HG02852 (cell line): Measurements from ENCODE around the gene RAPGEF2.

Experiments used
- ATAC-seq: cut with Tn5 transposase; IDR thresholded peaks from one replicate; pipeline ENCODE4 v1.9.1; 2021; ENCODE audit warnings: mild to moderate bottlenecking, moderate library complexity; ENCODE audit not compliant: unreplicated experiment

The RAPGEF2 gene

DNA sequence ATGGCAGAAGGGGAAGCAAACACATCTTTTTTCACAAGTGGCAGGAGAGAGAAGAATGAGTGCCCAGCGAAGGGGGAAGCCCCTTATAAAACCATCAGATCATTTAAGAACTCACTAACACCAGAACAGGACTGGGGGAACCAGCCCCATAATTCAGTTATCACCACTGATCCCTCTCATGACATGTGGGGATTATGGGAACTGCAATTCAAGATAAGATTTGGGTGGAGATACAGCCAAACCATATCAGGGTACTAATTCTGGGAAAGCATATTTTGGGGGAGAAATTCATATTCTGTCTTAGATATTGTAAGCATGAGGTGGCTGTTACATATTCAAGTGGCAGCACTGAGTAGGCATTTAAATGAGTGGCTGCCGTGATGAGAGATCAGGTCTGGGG, 87.8 kb downstream of the RAPGEF2 start:
- ATAC-seq: no peak

DNA sequence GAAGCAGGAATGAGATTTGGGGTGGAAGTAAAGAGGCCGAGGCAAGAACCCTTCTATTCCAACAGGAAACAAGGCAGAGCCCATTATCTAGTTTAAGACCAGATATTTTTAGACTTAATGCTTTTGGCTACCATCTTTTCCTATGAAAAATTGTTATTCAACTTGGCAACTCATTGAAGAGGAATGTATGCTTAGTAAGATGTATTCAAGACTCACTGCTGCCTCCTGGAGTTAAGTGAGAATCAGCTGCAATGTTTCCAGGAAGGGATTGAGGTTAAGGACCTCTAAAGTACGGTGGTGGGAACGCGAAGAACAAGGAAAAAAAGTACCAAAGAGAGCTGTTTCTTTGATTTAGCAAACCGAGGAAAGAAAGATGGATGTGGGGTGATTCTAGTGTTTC, 89.1 kb downstream of the RAPGEF2 start:
- no peak for ATAC-seq

DNA sequence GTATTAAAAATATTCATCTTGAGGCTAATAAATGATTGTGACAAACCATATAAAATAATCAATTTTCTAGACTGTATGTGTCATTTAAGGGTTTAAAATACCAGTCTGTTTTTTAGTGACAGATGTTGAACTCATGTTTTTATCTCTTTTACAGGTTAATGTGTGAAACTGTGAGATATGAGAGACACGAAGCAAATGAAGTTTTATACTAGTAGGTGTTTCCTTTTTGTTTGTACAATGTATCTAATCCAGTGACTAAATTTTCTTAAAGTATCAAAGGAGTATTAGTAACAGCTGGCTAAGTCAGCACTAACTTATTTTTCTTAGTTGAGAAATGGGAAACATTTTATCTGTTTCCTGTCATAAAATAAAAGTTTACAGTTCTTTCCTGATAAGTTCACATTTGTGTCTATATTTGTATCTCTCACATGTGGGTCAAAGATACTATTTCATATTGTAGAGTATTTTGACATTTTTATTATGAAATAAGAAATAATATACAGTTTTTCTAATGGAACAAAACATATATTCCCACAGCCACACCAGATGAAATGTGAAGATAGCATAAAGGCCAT, 90.3 kb downstream of the RAPGEF2 start:
- ATAC-seq: no peak

DNA sequence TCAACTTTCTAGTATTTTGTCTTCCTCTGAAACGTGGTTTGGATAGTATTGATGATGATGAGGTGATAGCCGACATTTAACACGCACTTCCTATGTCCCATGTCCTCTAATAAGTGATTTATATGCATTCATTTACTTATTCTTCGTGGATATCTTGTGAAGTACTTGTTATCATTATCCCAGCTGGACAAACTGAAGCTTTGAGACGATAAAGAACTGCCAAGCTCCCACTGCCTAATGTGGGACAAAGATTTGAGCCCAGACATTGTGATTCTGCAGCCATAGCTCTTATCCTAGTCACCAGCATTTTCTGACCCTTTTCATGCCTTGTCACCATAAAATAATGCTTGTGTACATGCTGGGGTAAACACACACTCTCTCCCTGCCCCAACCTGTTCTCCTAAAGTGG, 92.5 kb downstream of the RAPGEF2 start:
- no peak for ATAC-seq

DNA sequence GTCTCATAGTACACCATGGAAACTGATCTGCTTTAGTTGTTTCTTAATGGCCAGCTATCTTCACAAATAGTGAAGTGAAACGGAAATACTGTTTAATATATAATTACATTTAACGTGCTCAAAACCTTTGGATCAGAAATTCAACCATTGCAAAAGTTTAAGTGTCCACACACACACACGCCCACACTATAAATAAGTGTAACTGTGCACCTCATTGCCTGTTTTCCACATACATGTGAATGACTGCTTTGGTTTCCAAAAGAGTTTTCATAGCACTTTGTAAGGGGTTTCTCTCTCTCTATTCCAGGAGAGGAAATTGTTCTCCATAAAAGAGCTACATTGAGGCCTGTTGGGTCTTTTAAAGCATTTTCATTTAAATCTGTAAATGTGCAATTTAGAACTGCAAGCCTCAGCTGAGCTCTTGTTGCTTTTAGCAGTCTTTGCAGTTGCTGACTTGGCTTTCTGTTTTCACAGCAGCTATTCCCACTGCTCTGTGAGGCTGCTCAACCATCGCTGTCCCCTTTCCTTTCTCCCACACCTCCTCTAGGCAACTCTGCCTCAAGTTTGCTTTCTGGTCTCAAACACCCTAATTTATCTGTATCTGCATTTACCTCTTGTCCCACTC, 94.5 kb downstream of the RAPGEF2 start:
- ATAC-seq: no peak

DNA sequence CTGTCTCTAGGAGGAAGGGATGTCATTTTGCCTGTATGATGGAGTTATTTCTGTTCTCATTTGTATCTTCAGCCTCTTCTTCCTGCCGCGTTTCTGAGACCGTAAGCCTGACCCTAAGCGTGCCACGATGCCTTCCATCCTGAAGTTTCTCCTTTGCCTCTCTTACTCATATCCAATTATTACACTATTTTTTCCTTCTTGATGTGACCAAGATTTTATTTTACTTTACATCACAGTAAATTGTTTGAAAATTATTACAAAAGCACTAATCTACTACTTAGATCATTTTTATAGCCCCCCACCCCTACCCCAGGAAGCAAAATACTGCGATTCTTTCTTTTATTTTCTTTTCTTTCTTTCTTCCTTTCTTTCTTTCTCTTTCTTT, 95.0 kb downstream of the RAPGEF2 start:
- ATAC-seq: no peak

DNA sequence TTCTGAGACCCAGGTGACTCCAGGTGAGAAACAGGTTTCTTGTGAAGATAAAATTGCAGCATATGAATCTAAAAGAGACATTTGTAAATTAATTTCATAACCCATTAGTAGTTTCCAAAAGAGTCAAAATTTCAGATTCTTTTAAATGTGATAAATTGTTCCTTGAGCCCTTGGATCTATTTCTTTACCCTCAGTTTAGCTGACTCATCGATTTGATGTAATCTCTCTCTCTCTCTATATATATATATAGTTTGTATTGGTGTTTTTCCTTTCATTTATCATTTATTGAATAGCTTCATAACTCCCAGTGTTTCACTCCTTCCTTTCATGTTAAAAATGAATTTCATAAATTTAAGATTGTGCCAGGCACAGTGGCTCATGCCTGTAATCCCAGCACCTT, 96.9 kb downstream of the RAPGEF2 start:
- no peak for ATAC-seq

DNA sequence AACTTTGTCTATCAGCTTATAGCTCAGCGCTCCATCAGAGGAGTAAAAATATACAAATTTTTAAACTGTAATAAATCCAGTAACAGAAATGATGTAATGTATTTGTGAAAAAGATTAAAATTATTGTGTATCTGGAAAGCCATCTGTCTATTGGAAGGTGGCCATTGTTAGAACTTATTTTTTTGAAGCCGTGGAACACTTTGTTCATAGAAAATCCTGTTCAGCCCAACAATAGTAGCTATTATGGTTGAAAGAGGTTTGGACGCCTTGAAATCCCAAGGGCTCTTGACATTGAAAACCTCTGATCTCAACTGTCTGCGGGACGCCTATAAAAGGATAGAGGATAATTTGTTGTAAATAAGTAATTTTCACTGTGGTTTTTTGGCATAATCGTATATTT, 98.3 kb downstream of the RAPGEF2 start:
- ATAC-seq: no peak

DNA sequence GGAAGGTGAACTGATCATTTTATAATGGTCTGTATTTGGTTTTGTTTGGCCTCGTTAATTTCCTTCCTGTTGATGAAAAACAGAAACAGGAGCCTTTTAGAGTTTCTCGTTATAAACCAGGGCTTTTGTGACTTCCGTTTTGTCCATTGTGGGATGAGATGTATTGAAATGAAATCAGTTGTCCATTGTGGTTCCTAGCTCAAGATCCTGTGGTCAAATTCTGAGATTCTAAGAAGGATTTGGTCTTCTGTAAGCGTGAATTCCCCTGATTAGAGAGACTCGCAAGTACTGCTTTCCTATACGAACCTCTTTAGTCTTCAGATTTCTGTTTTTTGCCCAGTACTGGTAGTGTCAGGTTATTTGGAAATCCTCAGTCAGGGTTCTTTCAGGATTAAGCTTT, 101.7 kb downstream of the RAPGEF2 start:
- ATAC-seq: no peak

DNA sequence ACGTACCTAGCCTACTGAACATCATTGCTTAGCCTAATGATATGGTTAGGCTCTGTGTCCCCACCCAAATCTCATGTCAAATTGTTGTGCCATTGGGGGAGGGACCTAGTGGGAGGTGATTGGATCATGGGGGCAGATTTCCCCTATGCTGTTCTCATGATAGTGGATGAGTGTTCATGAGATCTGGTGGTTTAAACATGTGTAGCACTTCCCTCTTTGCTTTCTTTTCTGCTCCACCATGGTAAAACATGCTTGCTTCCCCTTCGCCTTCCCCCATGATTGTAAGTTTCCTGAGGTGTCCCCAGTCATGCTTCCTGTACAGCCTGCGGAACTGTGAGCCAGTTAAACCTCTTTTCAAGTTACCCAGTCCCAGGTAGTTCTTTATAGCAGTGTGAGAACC, 102.6 kb downstream of the RAPGEF2 start:
- ATAC-seq: no peak

DNA sequence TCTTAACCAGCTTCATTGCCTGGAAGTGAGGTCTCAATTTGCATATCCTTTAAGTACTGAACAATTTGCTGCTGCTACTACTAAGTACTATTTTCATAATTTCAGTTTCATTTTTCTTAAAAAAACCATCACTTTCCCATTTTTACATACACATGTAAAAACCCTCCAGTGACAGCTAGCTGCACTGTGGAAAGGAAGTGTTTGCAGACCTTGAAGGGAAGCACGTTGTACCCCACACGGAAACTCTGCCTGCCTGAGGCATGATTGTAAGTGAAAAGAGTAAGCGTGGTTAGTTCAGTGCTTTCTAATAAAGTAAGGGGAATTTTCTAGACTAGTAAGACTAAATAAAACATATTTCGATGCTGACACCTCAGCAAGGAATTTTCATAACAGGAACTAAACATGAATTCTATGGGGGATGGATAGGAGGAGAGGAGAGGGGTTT, 103.6 kb downstream of the RAPGEF2 start:
- ATAC-seq: peak; percentile 94

DNA sequence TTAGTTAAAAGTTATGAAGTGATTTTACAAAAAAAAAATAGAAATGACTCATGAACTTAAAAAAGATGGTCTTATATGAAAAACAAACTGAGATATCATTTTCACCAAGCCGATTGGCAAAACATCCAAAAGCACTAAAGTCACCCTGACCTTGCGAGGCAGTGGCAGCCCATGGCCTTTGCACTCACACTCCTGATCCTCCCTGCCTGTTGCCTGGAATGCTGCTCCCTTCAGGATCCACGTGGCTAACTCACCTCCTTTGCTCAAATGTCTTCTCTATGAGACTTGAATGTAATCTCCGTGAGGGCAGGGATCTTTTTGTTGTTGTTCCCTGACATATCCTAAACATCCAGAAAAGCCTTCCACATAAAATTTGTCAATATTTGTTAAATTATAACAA, 106.4 kb downstream of the RAPGEF2 start:
- no peak for ATAC-seq

DNA sequence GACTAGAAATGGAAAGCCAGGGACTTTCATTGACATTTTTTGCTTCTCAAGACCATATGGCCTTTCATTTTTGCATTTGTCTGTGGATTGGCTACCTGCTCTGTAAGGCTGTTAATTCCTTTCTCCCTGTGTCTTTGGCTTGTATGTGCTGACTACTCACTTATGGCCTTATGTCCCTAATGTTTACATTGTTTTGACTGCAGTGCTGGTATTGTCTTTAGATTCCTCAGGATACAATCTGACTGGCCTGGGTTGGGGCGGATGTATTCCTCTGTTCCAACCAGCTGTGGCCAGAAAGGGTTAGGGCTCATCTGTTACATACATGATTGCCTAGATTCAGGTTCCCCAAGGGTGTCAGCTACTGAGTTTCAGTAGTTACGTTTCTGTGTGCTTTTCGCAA, 108.1 kb downstream of the RAPGEF2 start:
- ATAC-seq: no peak

DNA sequence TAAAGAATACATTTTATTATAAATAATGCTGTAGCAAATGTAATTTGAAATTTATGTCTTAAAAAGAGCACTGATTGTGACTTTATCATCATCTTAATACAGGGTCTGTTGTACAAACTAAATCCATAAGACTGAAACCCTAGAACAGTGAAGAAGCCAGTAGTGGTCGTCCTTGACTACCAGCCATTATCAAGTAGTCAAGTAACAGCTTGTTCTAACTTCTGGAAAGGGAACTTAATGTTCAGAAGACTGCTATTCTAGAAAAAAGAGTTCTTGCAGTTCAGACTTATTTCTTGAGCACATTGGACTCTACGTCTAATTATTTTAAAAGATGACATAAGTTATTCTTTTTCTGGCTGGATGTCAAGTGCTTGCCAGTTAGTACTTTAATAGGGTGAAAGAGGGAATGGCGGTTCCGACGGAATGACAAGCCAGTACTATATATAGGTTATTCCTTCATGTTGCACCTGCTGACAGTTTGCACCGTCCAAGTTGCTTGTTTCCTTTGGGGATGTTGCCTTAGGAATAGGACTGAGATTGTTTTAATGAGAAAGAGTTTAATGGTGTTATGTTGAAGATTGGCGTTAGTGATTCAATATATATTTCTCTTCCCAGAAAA, 109.9 kb downstream of the RAPGEF2 start:
- ATAC-seq: no peak

DNA sequence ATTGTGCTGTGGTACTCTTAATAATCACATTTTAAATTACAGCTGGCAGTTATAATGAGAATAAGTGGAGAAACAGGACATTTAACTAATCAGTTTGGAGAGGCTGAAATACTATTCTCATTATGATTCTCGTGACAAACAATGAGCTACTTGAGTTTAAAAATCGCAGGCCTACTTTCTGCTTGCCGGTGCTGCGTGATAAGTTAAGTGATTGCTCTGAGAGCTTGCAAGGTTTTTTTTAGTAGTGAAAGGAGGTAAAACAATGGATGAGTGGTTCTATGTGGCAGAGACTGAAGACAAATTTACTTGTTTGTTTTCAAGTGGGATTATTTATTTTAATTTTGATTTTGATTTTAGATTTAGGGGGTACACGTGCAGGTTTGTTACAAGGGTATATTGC, 114.0 kb downstream of the RAPGEF2 start:
- ATAC-seq: no peak

DNA sequence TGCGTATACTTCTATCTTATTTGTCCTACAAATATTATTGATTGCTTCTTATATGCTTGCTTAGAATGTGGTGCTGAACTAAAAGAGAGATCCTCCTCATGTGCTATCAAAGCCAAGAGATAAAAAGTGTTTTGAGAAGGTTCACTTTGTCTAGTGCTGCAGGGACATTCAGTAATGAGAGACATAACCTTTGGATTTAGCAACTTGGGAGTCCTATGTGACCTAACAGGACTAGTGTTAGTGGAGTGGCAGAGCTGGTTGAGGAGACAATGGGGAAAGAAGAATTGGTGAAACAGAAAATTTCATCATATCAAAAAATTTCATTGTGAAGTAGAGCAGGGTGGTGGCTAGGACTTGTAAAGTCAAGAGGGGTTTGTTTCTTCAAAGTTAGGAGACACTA, 117.0 kb downstream of the RAPGEF2 start:
- no peak for ATAC-seq

DNA sequence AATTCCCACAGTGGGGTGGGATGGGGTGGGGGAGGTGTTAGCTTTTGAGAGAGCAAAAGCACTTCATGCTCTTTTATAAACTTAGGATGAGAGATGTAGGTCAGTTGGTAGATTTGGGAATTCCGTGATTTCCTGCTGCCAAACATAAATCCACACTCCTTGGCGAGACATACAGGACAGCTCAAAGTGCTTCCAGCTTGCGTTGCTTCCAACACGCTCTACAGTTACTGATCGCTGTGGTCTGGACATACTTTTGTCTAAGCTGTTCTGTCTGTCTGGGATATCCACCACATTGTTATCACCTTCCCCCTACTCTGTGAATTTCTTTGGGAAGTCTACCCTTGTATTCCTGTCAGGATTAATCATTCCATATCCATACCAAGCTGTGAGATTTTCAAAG, 117.5 kb downstream of the RAPGEF2 start:
- no peak for ATAC-seq

DNA sequence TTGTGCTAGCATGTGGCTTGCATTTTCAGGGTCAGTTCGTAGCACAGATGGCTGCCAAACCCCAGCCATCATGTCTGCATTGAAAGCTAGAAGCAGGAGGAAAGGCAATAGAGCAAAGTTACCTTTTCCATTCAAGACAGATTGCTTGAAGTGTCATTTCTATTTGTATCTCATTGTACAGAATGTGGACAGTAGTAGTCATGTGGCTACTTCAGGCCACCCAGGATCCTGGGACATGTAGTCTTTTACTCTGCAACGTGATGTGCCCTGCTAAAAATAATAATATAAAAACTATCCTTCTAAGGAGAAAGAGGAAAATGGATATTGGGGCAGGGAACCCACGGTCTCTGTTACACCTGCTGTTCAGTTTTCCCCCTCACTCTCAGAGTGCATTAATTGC, 118.4 kb downstream of the RAPGEF2 start:
- ATAC-seq: no peak

DNA sequence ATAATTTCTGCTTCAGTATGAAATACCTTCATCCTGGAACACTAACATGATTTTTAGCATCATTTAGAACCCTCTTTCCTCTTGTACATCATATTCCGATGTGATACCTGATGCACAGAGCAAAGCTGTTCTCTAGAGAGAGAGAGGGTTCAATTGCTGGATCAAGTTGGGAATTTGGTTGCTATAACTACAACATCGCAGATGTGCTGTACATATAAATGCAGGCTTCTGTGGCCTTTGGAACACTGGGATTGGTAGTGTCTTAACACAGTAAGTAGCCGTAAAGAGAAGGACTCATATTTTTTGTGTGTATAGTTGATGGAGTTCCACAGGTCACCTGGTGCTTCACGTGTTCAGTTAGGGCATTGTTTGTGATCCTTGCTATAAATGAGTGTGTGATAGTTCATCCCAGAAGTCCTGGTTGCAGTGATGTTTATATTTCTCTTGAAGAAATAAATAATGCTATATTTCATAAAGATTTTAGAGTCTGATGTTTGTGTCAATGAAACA, 119.2 kb downstream of the RAPGEF2 start:
- ATAC-seq: no peak

DNA sequence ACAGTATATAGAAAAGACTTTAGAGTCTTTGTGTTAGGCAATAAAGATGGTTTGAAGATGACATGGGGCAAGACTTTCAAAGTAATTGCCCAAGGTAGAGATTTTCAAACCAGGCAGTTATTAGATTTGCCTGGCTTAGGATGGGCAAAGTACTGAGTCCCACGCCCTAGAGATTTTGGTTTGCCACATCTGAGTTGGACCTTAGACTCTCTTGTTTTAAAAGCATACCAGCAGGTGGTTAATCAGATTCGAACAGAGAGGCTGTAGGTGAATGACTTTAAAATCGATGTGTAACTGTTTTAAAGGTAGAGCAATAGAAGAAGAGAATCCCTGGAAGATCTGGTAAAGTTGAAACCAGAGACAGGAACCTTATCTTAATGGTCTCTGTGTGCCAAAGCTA, 121.5 kb downstream of the RAPGEF2 start:
- no peak for ATAC-seq

DNA sequence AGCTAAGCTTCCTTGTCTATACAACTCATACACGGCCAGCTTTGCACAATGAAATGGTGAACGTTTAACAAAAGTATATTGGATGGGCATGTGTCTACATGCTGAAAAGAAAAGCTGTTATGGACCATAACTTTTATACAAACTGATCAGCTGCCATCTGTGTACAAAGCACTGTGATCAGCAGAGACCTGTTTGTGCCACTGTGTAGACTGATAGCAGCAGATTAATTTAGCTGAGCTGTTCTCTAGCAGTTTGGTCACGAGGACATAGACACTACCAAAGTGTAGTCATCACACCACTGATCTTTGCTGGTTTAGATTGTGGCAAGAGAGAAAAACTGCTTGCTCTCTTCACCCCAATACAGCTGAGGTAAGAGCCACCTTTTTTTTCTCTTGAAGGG, 124.5 kb downstream of the RAPGEF2 start:
- no peak for ATAC-seq

DNA sequence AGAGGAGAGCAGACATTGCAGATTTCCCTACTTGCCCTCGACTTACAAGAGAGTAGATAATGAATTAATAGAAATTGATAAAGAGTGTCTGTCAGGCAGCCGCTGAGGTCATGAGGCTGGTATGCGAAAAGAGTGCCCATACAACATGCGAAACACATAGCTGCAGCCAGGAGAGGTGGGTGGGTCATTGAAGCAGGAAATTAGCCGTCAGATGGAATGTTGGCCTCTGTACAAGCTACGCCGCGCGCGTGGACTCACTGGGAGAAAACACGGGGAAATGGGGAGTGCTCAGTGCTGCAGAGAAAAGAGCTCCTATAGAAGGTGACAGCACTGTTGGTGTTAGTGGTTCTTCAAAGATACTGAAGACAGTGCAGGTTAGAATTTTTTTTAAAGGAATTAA, 125.1 kb downstream of the RAPGEF2 start:
- ATAC-seq: no peak

DNA sequence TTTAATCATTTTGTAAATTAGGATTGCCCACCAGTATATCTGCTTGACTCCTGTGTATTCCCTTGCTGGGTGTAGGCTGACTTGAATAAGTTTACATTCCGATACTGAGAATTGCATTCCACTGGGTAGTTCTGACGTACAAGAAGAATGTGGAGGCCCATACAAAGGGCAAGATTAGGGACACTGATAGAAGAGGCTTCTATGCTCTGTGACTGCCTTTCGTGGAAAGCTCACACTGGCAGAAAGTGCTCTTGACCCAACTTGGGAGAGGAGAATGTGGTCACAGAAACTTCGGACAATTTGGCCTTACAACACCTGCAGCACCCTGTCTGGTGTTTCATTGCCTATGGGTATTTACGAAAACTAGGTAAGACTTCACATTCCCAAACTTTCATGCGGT, 126.3 kb downstream of the RAPGEF2 start:
- no peak for ATAC-seq
